Activated CD8-positive, alpha-beta T cell treated with anti-CD3 and anti-CD28 coated beads, Interleukin-2, amount 10 ng/mL, durations not matched to agents 7 days and 5 days (primary cell): ENCODE results near the gene IKZF1. TPM values are rescaled to one million over a fixed set of nuclear protein-coding genes. Genes with fewer than 3 reads are reported as not detected.

Experiments
- ATAC-seq: fragments of 150-1000 bp; cut with Tn5 transposase; one replicate; pipeline ENCODE4 v1.10.0; 2021; ENCODE audit warnings: moderate library complexity
- CTCF ChIA-PET: fragments of 350-600 bp; sonication (Branson Sonifier 250); formaldehyde crosslinking; loops from one replicate; lab custom pipeline; 2021; ENCODE audit warnings: antibody characterized with exemption; lab: Charles Lee
- POLR2A ChIA-PET: fragments of 350-600 bp; sonication (Branson Sonifier 250); formaldehyde crosslinking; loops from one replicate; lab custom pipeline; 2021; ENCODE audit warnings: antibody characterized with exemption; lab: Charles Lee
- DNase-seq: peaks from one replicate; pipeline ENCODE4 v3.0.0-alpha.2; 2020
- H3K27ac Mint-ChIP-seq: one replicate; pipeline ENCODE4 v1.8.0; 2021; ENCODE audit warnings: mild to moderate bottlenecking, mixed read lengths
- H3K27me3 Mint-ChIP-seq: one replicate; pipeline ENCODE4 v1.8.0; 2021; ENCODE audit warnings: low read depth, mixed read lengths
- H3K36me3 Mint-ChIP-seq: one replicate; pipeline ENCODE4 v1.8.0; 2021; ENCODE audit warnings: low read depth, mixed read lengths
- H3K4me1 Mint-ChIP-seq: one replicate; pipeline ENCODE4 v1.8.0; 2021; ENCODE audit warnings: low read depth, mixed read lengths
- H3K4me3 Mint-ChIP-seq: one replicate; pipeline ENCODE4 v1.8.0; 2021; ENCODE audit warnings: mild to moderate bottlenecking, mixed read lengths
- H3K9me3 Mint-ChIP-seq: one replicate; pipeline ENCODE4 v1.8.0; 2022; ENCODE audit warnings: mixed read lengths; ENCODE audit not compliant: insufficient read depth
- total RNA-seq, 2 experiments: library from RNA; stranded (reverse); gene quantifications; one replicate each; pipeline ENCODE4 v1.2.3, GENCODE V29; 2021

Gene IKZF1
- total RNA-seq, 2 experiments from 2014 or later, result 370 to 374 TPM

- peaks cover 92% of the 10 kb centered on the region for H3K4me1 Mint-ChIP-seq
- H3K27me3 Mint-ChIP-seq, result no peaks in the 10 kb centered on the region
- ATAC-seq, result peak; percentile 39
- DNase-seq, result peak; percentile 72
- CTCF ChIA-PET, result interaction anchor here (0.6 to 1.4 kb wide), 4 partner anchors 24 to 188 kb away, joined by 3 to 4 read pairs (median 3); no protein-coding TSS in a partner anchor
- POLR2A ChIA-PET, result interaction anchor here (0.9 to 1.8 kb wide), 4 partner anchors 10 to 111 kb away, joined by 3 to 6 read pairs (median 4); no protein-coding TSS in a partner anchor
- H3K9me3 Mint-ChIP-seq, result no peaks in the 10 kb centered on the region
- H3K36me3 Mint-ChIP-seq, result peaks cover 88% of the 10 kb centered on the region
- H3K27ac Mint-ChIP-seq, result peak overlapping the region; percentile 92
- H3K4me3 Mint-ChIP-seq, result peak overlapping the region; percentile 48
Observed at GRCh38 chr7:50393547-50394252, 89.2 kb downstream of the IKZF1 start.

DNA sequence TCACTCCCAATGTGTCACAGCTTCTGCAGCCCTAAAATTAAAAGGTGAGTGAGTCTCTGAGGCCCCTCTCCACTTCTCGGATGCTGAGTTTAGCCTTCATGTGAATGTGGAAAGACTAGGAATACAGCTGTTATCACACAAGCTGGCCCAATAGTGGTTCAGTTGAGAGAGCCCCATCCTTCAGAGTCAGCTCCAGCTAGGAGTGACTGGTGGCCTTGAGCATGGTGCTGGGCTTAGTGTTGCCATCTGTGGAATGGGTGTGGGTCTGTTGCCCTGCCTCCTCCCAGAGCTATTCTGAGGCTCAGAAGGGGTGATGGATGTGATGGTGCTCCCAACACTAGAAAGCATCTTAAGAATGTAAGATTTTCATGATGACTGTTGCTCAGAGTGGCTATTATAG is 89.8 kb downstream of the IKZF1 start:
- H3K27ac Mint-ChIP-seq, result peak overlapping the region; percentile 92
- H3K4me3 Mint-ChIP-seq, result no peak overlapping the region
- H3K27me3 Mint-ChIP-seq, result no peaks in the 10 kb centered on the region
- CTCF ChIA-PET, result interaction anchor here (0.6 to 1.4 kb wide), 4 partner anchors 24 to 189 kb away, joined by 3 to 4 read pairs (median 3); no protein-coding TSS in a partner anchor
- peaks cover 87% of the 10 kb centered on the region for H3K4me1 Mint-ChIP-seq
- peak; percentile 21 for DNase-seq
- POLR2A ChIA-PET, result interaction anchor here (0.9 to 1.5 kb wide), 3 partner anchors 9 to 112 kb away, joined by 3 to 6 read pairs (median 3); no protein-coding TSS in a partner anchor
- H3K9me3 Mint-ChIP-seq, result no peaks in the 10 kb centered on the region
- peak; percentile 17 for ATAC-seq
- peaks cover 83% of the 10 kb centered on the region for H3K36me3 Mint-ChIP-seq

- no peaks in the 10 kb centered on the region for H3K27me3 Mint-ChIP-seq
- peak; percentile 31 for ATAC-seq
- H3K4me3 Mint-ChIP-seq, result peak overlapping the region; percentile 37
- DNase-seq, result peak; percentile 24
- no peaks in the 10 kb centered on the region for H3K9me3 Mint-ChIP-seq
- peaks cover 82% of the 10 kb centered on the region for H3K36me3 Mint-ChIP-seq
- peaks cover 70% of the 10 kb centered on the region for H3K4me1 Mint-ChIP-seq
- H3K27ac Mint-ChIP-seq, result peak overlapping the region; percentile 59
- ChIA-PET CTCF (interaction anchor here (0.8 to 2.8 kb wide), 5 partner anchors 12 to 764 kb away, joined by 3 to 9 read pairs (median 4); no protein-coding TSS in a partner anchor), POLR2A (no interaction called here)
Observed at GRCh38 chr7:50396856-50397255, 92.3 kb downstream of the IKZF1 start.

- DNase-seq, result peak; percentile 60
- H3K27ac Mint-ChIP-seq, result peak overlapping the region; percentile 59
- peaks cover 82% of the 10 kb centered on the region for H3K36me3 Mint-ChIP-seq
- peaks cover 64% of the 10 kb centered on the region for H3K4me1 Mint-ChIP-seq
- ChIA-PET CTCF (interaction anchor here (0.8 to 2.8 kb wide), 5 partner anchors 12 to 764 kb away, joined by 3 to 9 read pairs (median 4); no protein-coding TSS in a partner anchor), POLR2A (no interaction called here)
- ATAC-seq, result peak; percentile 16
- H3K9me3 Mint-ChIP-seq, result no peaks in the 10 kb centered on the region
- H3K4me3 Mint-ChIP-seq, result peak overlapping the region; percentile 10
- no peaks in the 10 kb centered on the region for H3K27me3 Mint-ChIP-seq
Observed at GRCh38 chr7:50397320-50397970, 92.9 kb downstream of the IKZF1 start.

GRCh38 chr7:50397971-50398324 is 93.4 kb downstream of the IKZF1 start:
- Mint-ChIP-seq H3K27me3 (no peaks in the 10 kb centered on the region), H3K4me1 (peaks cover 62% of the 10 kb centered on the region), H3K9me3 (no peaks in the 10 kb centered on the region), H3K36me3 (peaks cover 82% of the 10 kb centered on the region), H3K4me3 (peak overlapping the region; percentile 3), H3K27ac (peak overlapping the region; percentile 59)
- DNase-seq (no peak), ATAC-seq (no peak)
- ChIA-PET CTCF (interaction anchor here (1.1 to 2.8 kb wide), 5 partner anchors 9 to 763 kb away, joined by 3 to 9 read pairs (median 4); no protein-coding TSS in a partner anchor), POLR2A (interaction anchor here (0.8 kb wide), 1 partner anchor 9 kb away, joined by 3 read pairs; no protein-coding TSS in a partner anchor)

DNA sequence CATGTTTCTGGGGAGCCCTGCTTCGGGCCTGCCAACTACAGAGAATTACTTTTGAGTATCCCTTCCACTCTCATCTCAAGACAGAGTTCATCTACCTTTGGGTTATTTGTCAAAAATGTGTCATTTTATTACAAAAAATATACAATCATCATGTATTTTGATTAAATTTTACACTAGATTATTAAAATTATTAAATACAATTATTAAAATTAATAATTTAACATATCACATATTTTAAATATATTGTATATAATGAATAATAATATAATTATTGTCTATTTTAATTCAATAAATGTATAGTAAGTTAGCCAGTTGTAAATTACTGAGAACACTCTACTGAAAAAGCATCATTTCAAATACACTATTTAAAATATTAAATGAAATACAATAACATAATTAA is 94.7 kb downstream of the IKZF1 start:
- ChIA-PET POLR2A (no interaction called here), CTCF (interaction anchor here (1.5 to 2.8 kb wide), 2 partner anchors 19 to 89 kb away, joined by 3 to 9 read pairs; no protein-coding TSS in a partner anchor)
- H3K4me1 Mint-ChIP-seq, result peaks cover 55% of the 10 kb centered on the region
- no peaks in the 10 kb centered on the region for H3K9me3 Mint-ChIP-seq
- no peaks in the 10 kb centered on the region for H3K27me3 Mint-ChIP-seq
- H3K27ac Mint-ChIP-seq, result no peak overlapping the region
- no peak for ATAC-seq
- no peak overlapping the region for H3K4me3 Mint-ChIP-seq
- peaks cover 82% of the 10 kb centered on the region for H3K36me3 Mint-ChIP-seq
- no peak for DNase-seq

DNA sequence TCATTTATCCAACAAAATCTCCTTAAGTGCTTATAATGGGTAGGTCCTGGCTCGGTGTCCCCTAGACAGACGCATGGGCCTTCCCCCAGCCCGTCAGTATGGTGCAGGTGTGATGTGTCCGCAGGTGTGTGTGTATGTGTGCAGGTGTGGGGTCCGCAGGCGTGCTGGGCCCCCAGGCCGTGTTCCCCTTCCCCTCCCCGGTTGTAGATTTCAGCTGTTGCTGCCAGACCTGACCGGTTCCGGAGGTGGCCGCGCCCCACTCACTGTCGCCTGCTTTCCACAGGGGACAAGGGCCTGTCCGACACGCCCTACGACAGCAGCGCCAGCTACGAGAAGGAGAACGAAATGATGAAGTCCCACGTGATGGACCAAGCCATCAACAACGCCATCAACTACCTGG is 95.1 kb downstream of the IKZF1 start:
- H3K36me3 Mint-ChIP-seq, result peaks cover 81% of the 10 kb centered on the region
- POLR2A ChIA-PET, result no interaction called here
- no peaks in the 10 kb centered on the region for H3K9me3 Mint-ChIP-seq
- peak; percentile 18 for DNase-seq
- CTCF ChIA-PET, result no interaction called here
- no peak for ATAC-seq
- no peak overlapping the region for H3K4me3 Mint-ChIP-seq
- H3K4me1 Mint-ChIP-seq, result peaks cover 55% of the 10 kb centered on the region
- H3K27me3 Mint-ChIP-seq, result no peaks in the 10 kb centered on the region
- no peak overlapping the region for H3K27ac Mint-ChIP-seq

DNA sequence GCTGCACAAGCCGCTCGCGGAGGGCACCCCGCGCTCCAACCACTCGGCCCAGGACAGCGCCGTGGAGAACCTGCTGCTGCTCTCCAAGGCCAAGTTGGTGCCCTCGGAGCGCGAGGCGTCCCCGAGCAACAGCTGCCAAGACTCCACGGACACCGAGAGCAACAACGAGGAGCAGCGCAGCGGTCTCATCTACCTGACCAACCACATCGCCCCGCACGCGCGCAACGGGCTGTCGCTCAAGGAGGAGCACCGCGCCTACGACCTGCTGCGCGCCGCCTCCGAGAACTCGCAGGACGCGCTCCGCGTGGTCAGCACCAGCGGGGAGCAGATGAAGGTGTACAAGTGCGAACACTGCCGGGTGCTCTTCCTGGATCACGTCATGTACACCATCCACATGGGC is 95.6 kb downstream of the IKZF1 start:
- no peaks in the 10 kb centered on the region for H3K27me3 Mint-ChIP-seq
- CTCF ChIA-PET, result no interaction called here
- POLR2A ChIA-PET, result no interaction called here
- no peaks in the 10 kb centered on the region for H3K9me3 Mint-ChIP-seq
- H3K4me1 Mint-ChIP-seq, result peaks cover 52% of the 10 kb centered on the region
- no peak overlapping the region for H3K27ac Mint-ChIP-seq
- H3K4me3 Mint-ChIP-seq, result no peak overlapping the region
- peak; percentile 18 for DNase-seq
- peaks cover 84% of the 10 kb centered on the region for H3K36me3 Mint-ChIP-seq
- ATAC-seq, result no peak

DNA sequence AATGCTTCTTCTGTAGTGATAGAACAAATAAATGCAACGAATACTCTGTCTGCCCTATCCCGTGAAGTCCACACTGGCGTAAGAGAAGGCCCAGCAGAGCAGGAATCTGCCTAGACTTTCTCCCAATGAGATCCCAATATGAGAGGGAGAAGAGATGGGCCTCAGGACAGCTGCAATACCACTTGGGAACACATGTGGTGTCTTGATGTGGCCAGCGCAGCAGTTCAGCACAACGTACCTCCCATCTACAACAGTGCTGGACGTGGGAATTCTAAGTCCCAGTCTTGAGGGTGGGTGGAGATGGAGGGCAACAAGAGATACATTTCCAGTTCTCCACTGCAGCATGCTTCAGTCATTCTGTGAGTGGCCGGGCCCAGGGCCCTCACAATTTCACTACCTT is 99.9 kb downstream of the IKZF1 start:
- peaks cover 71% of the 10 kb centered on the region for H3K36me3 Mint-ChIP-seq
- POLR2A ChIA-PET, result interaction anchor here (1.7 kb wide), 1 partner anchor 10 kb away, joined by 6 read pairs; no protein-coding TSS in a partner anchor
- H3K4me3 Mint-ChIP-seq, result no peak overlapping the region
- peak overlapping the region; percentile 37 for H3K27ac Mint-ChIP-seq
- DNase-seq, result peak; percentile 19
- no peaks in the 10 kb centered on the region for H3K9me3 Mint-ChIP-seq
- no peaks in the 10 kb centered on the region for H3K27me3 Mint-ChIP-seq
- ATAC-seq, result no peak
- CTCF ChIA-PET, result interaction anchor here (3.2 kb wide), 1 partner anchor 13 kb away, joined by 18 read pairs; no protein-coding TSS in a partner anchor
- peaks cover 49% of the 10 kb centered on the region for H3K4me1 Mint-ChIP-seq

GRCh38 chr7:50405221-50405620 is 100.7 kb downstream of the IKZF1 start:
- H3K27ac Mint-ChIP-seq, result no peak overlapping the region
- ATAC-seq (no peak), DNase-seq (no peak)
- peaks cover 65% of the 10 kb centered on the region for H3K36me3 Mint-ChIP-seq
- H3K4me1 Mint-ChIP-seq, result peaks cover 58% of the 10 kb centered on the region
- ChIA-PET POLR2A (no interaction called here), CTCF (interaction anchor here (1.6 kb wide), 1 partner anchor 13 kb away, joined by 4 read pairs; no protein-coding TSS in a partner anchor)
- no peak overlapping the region for H3K4me3 Mint-ChIP-seq
- H3K27me3 Mint-ChIP-seq, result no peaks in the 10 kb centered on the region
- H3K9me3 Mint-ChIP-seq, result no peaks in the 10 kb centered on the region

DNA sequence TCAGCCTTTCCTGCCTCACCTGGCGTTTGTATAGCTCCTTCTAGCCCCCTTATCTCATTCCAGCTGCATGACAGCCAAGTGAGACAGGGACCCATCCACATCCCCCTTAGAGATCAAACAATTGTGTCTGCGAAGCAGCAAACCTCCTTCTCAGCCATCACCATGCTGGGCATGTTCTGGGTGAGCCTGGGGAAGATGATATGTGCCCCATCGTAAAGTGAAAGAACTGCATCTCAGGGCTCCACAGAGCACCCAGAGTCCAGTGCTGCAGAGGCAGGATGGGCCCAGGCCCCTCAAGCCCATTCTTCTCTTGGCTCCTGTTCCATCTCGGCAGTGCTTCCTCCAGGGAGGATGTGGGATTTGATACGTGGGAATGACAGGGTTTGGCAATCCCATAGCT is 102.4 kb downstream of the IKZF1 start:
- DNase-seq (no peak), ATAC-seq (peak; percentile 15)
- CTCF ChIA-PET, result interaction anchor here (1.0 to 2.3 kb wide), 3 partner anchors 9 to 314 kb away, joined by 3 to 12 read pairs (median 3); no protein-coding TSS in a partner anchor
- POLR2A ChIA-PET, result interaction anchor here (0.7 to 1.0 kb wide), 2 partner anchors 9 to 96 kb away, joined by 3 to 4 read pairs; no protein-coding TSS in a partner anchor
- Mint-ChIP-seq H3K27ac (peak overlapping the region; percentile 36), H3K27me3 (no peaks in the 10 kb centered on the region), H3K9me3 (no peaks in the 10 kb centered on the region), H3K4me3 (peak overlapping the region; percentile 5), H3K36me3 (peaks cover 47% of the 10 kb centered on the region), H3K4me1 (peaks cover 61% of the 10 kb centered on the region)
